H1 (cell line): Measurements from ENCODE around the gene IL1R1.

Source experiments
- ASH2L ChIP-seq: fragments of 200-600, 300-600 bp; sonication (generic); IDR thresholded peaks from one replicate; pipeline ENCODE4 v1.7.1; 2017; ENCODE audit warnings: low read length
- CTCF ChIP-seq, 3 experiments: IDR thresholded peaks; 1 replicate in 2 of 3; 2 replicates in 1 of 3; pipeline versions ENCODE4 v1.5.1 to v1.6.1; 2011; ENCODE audit warnings: low read length in 3 of 3, mild to moderate bottlenecking in 3 of 3, inconsistent platforms in 2 of 3, low read depth in 1 of 3, moderate library complexity in 1 of 3; ENCODE audit not compliant: insufficient read depth in 1 of 3; ENCODE audit errors: control extremely low read depth in 1 of 3
- EP300 ChIP-seq, 2 experiments: IDR thresholded peaks; 1 replicate in 1 of 2; 2 replicates in 1 of 2; pipeline ENCODE4 v1.6.1; 2011 to 2012; ENCODE audit warnings: low read depth in 2 of 2, low read length in 2 of 2, mild to moderate bottlenecking in 2 of 2, borderline replicate concordance in 1 of 2, inconsistent platforms in 1 of 2, moderate library complexity in 1 of 2
- EZH2 ChIP-seq: fragments of 200-600 bp; sonication (generic); IDR thresholded peaks from 2 replicates; pipeline ENCODE4 v1.7.1; 2012; ENCODE audit warnings: low read depth, mild to moderate bottlenecking, moderate library complexity, low read length, inconsistent platforms; ENCODE audit not compliant: severe bottlenecking
- GABPA ChIP-seq: IDR thresholded peaks from 2 replicates; pipeline ENCODE4 v1.6.1; 2011; ENCODE audit warnings: mild to moderate bottlenecking, low read length, moderate library complexity, borderline replicate concordance; ENCODE audit not compliant: insufficient read depth
- JUN ChIP-seq: IDR thresholded peaks from 2 replicates; pipeline ENCODE4 v1.6.1; 2011; ENCODE audit warnings: low read depth, mild to moderate bottlenecking, improper control_type of control experiment, low read length
- TAF1 ChIP-seq: IDR thresholded peaks from 2 replicates; pipeline ENCODE4 v1.6.1; 2011; ENCODE audit warnings: mild to moderate bottlenecking, low read depth, low read length
- USF2 ChIP-seq: IDR thresholded peaks from 2 replicates; pipeline ENCODE4 v1.6.1; 2011; ENCODE audit warnings: low read length, improper control_type of control experiment

GRCh38 chr2:102191501-102191900 is 49.0 kb downstream of the IL1R1 start:
- TF ChIP-seq EP300 (IDR thresholded peaks at IDR 0.05; ENCODE audit: borderline replicate concordance in 1 of 2, low read depth in 2 of 2, low read length in 2 of 2) (no peak), ASH2L (no peak), CTCF (IDR thresholded peaks at IDR 0.05; ENCODE audit: control extremely low read depth in 1 of 3, insufficient read depth in 1 of 3, low read depth in 1 of 3, low read length in 3 of 3) (no peak), TAF1 (no peak), USF2 (no peak), JUN (no peak), GABPA (no peak), EZH2 (no peak)
